Ishikawa (cell line): ENCODE results near the gene SACS.

Source experiments
- CEBPB ChIP-seq: IDR thresholded peaks from 2 replicates; pipeline ENCODE4 v1.6.1; 2012
- CREB1 ChIP-seq: IDR thresholded peaks from 2 replicates; pipeline ENCODE4 v1.6.1; 2012; ENCODE audit warnings: low read depth
- EGR1 ChIP-seq: IDR thresholded peaks from 2 replicates; pipeline ENCODE4 v1.6.1; 2012
- EP300 ChIP-seq: IDR thresholded peaks from 2 replicates; pipeline ENCODE4 v1.6.1; 2012; ENCODE audit warnings: borderline replicate concordance
- FOXM1 ChIP-seq: IDR thresholded peaks from 2 replicates; pipeline ENCODE4 v1.6.1; 2012; ENCODE audit warnings: low read depth, borderline replicate concordance
- MAX ChIP-seq: IDR thresholded peaks from 2 replicates; pipeline ENCODE4 v1.6.1; 2012
- NFIC ChIP-seq: IDR thresholded peaks from 2 replicates; pipeline ENCODE4 v1.6.1; 2012
- RAD21 ChIP-seq: IDR thresholded peaks from 2 replicates; pipeline ENCODE4 v1.6.1; 2012; ENCODE audit warnings: low read depth
- REST ChIP-seq: IDR thresholded peaks from 2 replicates; pipeline ENCODE4 v1.6.1; 2012; ENCODE audit warnings: low read depth, mild to moderate bottlenecking
- TAF1 ChIP-seq: IDR thresholded peaks from 2 replicates; pipeline ENCODE4 v1.6.1; 2012; ENCODE audit warnings: low read depth, mild to moderate bottlenecking
- TCF12 ChIP-seq: IDR thresholded peaks from 2 replicates; pipeline ENCODE4 v1.6.1; 2012; ENCODE audit warnings: low read depth
- TEAD4 ChIP-seq: IDR thresholded peaks from 2 replicates; pipeline ENCODE4 v1.6.1; 2012
- USF1 ChIP-seq: IDR thresholded peaks from 2 replicates; pipeline ENCODE4 v1.6.1; 2012
- YY1 ChIP-seq: IDR thresholded peaks from 2 replicates; pipeline ENCODE4 v1.6.1; 2012; ENCODE audit warnings: low read depth
- ZBTB7A ChIP-seq: IDR thresholded peaks from 2 replicates; pipeline ENCODE4 v1.6.1; 2012; ENCODE audit warnings: low read depth

Gene SACS

GRCh38 chr13:23357349-23357748, 76.2 kb downstream of the SACS start:
- TF ChIP-seq MAX = no peak
- no peak for TF ChIP-seq YY1
- no peak for TF ChIP-seq TEAD4
- no peak for TF ChIP-seq TCF12
- TF ChIP-seq ZBTB7A = no peak
- TF ChIP-seq RAD21 = no peak
- TF ChIP-seq EP300 = no peak
- no peak for TF ChIP-seq TAF1
- TF ChIP-seq EGR1 = no peak
- TF ChIP-seq REST = no peak
- TF ChIP-seq USF1 = no peak
- no peak for TF ChIP-seq CEBPB

- no peak for TF ChIP-seq CEBPB
- TF ChIP-seq ZBTB7A = no peak
- TF ChIP-seq TAF1 = no peak
- no peak for TF ChIP-seq EP300
- no peak for TF ChIP-seq MAX
- no peak for TF ChIP-seq TEAD4
- no peak for TF ChIP-seq NFIC
- no peak for TF ChIP-seq TCF12
- TF ChIP-seq YY1 = no peak
- TF ChIP-seq EGR1 = no peak
- no peak for TF ChIP-seq FOXM1
- TF ChIP-seq CREB1 = no peak
- TF ChIP-seq REST = no peak
- no peak for TF ChIP-seq USF1
- no peak for TF ChIP-seq RAD21
These were observed 77.1 kb downstream of the SACS start for GRCh38 chr13:23356368-23356767.

GRCh38 chr13:23354520-23354919, 79.0 kb downstream of the SACS start:
- TF ChIP-seq REST (no peak), RAD21 (no peak), CEBPB (no peak), TAF1 (no peak), FOXM1 (no peak), YY1 (no peak), USF1 (no peak), EGR1 (no peak)

GRCh38 chr13:23352161-23352560, 81.3 kb downstream of the SACS start:
- no peak for TF ChIP-seq EP300
- no peak for TF ChIP-seq TEAD4
- TF ChIP-seq TAF1 = no peak
- no peak for TF ChIP-seq EGR1
- TF ChIP-seq NFIC = no peak
- TF ChIP-seq REST = no peak
- TF ChIP-seq TCF12 = no peak
- TF ChIP-seq FOXM1 = no peak
- no peak for TF ChIP-seq YY1
- TF ChIP-seq MAX = no peak
- TF ChIP-seq RAD21 = no peak
- TF ChIP-seq CREB1 = no peak
- no peak for TF ChIP-seq USF1
- no peak for TF ChIP-seq CEBPB
- no peak for TF ChIP-seq ZBTB7A
